Measurements from ENCODE around the gene CCNDBP1.
"Not testable (repeated sequence)": the region's sequence is repeated elsewhere in the genome, so short reads cannot be mapped to it uniquely, and the experiment has no call there.

Gene CCNDBP1

GRCh38 chr15:43168192-43169107 is 16.8 kb upstream of the CCNDBP1 start:
- Histone ChIP-seq H3K9me3 (ENCODE audit: control insufficient read depth, low read length) (no peaks in the 10 kb centered on the region), H3K36me3 (ENCODE audit: control insufficient read depth, insufficient read depth, low read length) (no peaks in the 10 kb centered on the region), H3K27me3 (ENCODE audit: control insufficient read depth, insufficient read depth, low read length, poor library complexity, severe bottlenecking) (no peaks in the 10 kb centered on the region), H3K27ac (ENCODE audit: insufficient read depth, low read depth, low read length, poor library complexity, severe bottlenecking) (no peak overlapping the region), H3K4me1 (ENCODE audit: control insufficient read depth, insufficient read depth, low read length) (no peaks in the 10 kb centered on the region), H3K4me3 (ENCODE audit: insufficient read depth, low read depth, low read length) (no peak overlapping the region)
- WGBS, 2 experiments, result 83 to 86% methylated on average over 2 of the region's 2 CpGs

DNA sequence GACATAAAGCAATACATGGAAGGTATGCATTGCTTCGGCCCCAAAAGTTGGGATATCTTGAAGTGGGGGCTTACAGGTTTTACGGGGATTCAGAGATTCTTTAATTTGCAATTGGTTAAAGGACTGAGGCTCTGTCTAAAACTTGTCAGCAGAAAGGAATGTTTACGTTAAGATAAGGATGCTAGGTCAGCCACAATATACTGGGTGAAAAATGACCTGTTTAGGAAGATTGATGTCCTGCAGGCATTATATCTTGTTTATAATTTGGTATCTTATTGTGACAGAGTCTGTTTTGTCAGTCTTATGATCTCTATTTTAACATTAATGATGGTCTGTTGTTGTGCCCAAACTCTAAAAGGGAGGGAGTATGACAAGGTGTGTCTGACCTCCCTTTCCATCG is 15.3 kb upstream of the CCNDBP1 start:
- Histone ChIP-seq H3K27ac (ENCODE audit: insufficient read depth, low read depth, low read length, poor library complexity, severe bottlenecking) (no peak overlapping the region), H3K36me3 (ENCODE audit: control insufficient read depth, insufficient read depth, low read length) (no peaks in the 10 kb centered on the region), H3K4me3 (ENCODE audit: insufficient read depth, low read depth, low read length) (no peak overlapping the region), H3K4me1 (ENCODE audit: control insufficient read depth, insufficient read depth, low read length) (no peaks in the 10 kb centered on the region), H3K9me3 (ENCODE audit: control insufficient read depth, low read length) (no peaks in the 10 kb centered on the region), H3K27me3 (ENCODE audit: control insufficient read depth, insufficient read depth, low read length, poor library complexity, severe bottlenecking) (no peaks in the 10 kb centered on the region)
- 90 to 93% methylated on average over 4 of the region's 4 CpGs for WGBS, 2 experiments

DNA sequence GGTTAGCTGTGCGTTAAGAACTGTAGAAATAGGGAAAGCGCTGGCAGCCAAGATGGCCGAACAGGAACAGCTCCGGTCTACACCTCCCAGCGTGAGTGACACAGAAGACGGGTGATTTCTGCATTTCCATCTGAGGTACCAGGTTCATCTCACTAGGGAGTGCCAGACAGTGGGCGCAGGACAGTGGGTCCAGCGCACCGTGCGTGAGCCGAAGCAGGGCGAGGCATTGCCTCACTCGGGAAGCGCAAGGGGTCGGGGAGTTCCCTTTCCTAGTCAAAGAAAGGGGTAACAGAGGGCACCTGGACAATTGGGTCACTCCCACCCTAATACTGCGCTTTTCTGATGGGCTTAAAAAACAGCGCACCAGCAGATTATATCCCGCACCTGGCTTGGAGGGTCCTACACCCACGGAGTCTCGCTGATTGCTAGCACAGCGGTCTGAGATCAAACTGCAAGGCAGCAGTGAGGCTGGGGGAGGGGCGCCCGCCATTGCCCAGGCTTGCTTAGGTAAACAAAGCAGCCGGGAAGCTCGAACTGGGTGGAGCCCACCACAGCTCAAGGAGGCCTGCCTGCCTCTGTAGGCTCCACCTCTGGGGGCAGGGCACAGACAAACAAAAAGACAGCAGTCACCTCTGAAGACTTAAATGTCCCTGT is 9.4 kb upstream of the CCNDBP1 start:
- not testable (repeated sequence) for H3K4me3 ChIP-seq (ENCODE audit: insufficient read depth, low read depth, low read length); H3K27me3 ChIP-seq (ENCODE audit: control insufficient read depth, insufficient read depth, low read length, poor library complexity, severe bottlenecking); H3K4me1 ChIP-seq (ENCODE audit: control insufficient read depth, insufficient read depth, low read length); H3K27ac ChIP-seq (ENCODE audit: insufficient read depth, low read depth, low read length, poor library complexity, severe bottlenecking); H3K9me3 ChIP-seq (ENCODE audit: control insufficient read depth, low read length); H3K36me3 ChIP-seq (ENCODE audit: control insufficient read depth, insufficient read depth, low read length)
- WGBS, 2 experiments, result 94 to 96% methylated on average over 21 to 22 of the region's 25 CpGs

GRCh38 chr15:43177147-43177546 is 8.1 kb upstream of the CCNDBP1 start:
- WGBS, 2 experiments, result 80 to 92% methylated on average over 1 of the region's 2 CpGs
- H3K4me3 ChIP-seq (ENCODE audit: insufficient read depth, low read depth, low read length); H3K27me3 ChIP-seq (ENCODE audit: control insufficient read depth, insufficient read depth, low read length, poor library complexity, severe bottlenecking); H3K36me3 ChIP-seq (ENCODE audit: control insufficient read depth, insufficient read depth, low read length); H3K4me1 ChIP-seq (ENCODE audit: control insufficient read depth, insufficient read depth, low read length); H3K9me3 ChIP-seq (ENCODE audit: control insufficient read depth, low read length); H3K27ac ChIP-seq (ENCODE audit: insufficient read depth, low read depth, low read length, poor library complexity, severe bottlenecking): not testable (repeated sequence)

- H3K27me3 ChIP-seq (ENCODE audit: control insufficient read depth, insufficient read depth, low read length, poor library complexity, severe bottlenecking), result no peaks in the 10 kb centered on the region
- H3K4me1 ChIP-seq (ENCODE audit: control insufficient read depth, insufficient read depth, low read length), result no peaks in the 10 kb centered on the region
- H3K27ac ChIP-seq (ENCODE audit: insufficient read depth, low read depth, low read length, poor library complexity, severe bottlenecking), result no peak overlapping the region
- no peak overlapping the region for H3K4me3 ChIP-seq (ENCODE audit: insufficient read depth, low read depth, low read length)
- 89 to 90% methylated on average over 3 of the region's 3 CpGs for WGBS, 2 experiments
- H3K36me3 ChIP-seq (ENCODE audit: control insufficient read depth, insufficient read depth, low read length), result no peaks in the 10 kb centered on the region
- H3K9me3 ChIP-seq (ENCODE audit: control insufficient read depth, low read length), result no peaks in the 10 kb centered on the region
Observed at GRCh38 chr15:43183270-43183669, 1.9 kb upstream of the CCNDBP1 start.

DNA sequence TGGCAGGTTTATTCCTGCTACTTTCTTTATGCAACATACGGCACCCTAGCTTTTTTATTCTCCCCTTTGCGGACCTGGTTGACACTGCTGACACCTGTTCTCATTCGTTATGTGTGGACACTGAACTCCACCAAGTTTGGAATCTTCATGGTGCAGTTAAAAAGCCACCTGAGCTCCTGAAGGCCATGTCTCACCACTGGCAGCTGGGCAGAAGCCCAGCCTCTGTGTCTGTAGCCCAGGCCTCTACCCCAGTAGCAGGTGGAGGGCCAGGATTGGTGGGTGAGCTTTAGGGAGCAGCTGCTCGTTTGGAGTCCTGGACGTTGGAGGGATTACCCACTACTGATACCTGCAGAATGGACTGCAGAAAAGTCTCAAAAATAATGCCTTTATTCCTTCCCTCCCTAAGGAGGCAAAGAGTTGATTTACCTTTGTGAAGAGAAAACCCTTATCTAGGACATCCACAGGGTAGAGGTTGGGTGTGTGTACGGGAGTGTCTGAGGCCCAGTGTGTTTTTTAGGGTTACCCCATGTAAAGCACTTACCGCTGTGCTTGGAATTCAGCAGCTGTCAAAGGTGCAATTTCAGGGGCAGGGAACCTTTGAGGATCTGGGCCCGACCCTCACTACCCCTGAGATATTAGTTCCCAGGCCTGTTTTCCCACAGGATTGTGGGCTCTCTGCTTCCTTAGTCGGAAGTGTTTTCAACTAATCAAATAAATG is 637 bp upstream of the CCNDBP1 start:
- 55 to 57% methylated on average over 9 of the region's 9 CpGs for WGBS, 2 experiments
- Histone ChIP-seq H3K36me3 (ENCODE audit: control insufficient read depth, insufficient read depth, low read length) (no peaks in the 10 kb centered on the region), H3K9me3 (ENCODE audit: control insufficient read depth, low read length) (no peaks in the 10 kb centered on the region), H3K4me1 (ENCODE audit: control insufficient read depth, insufficient read depth, low read length) (no peaks in the 10 kb centered on the region), H3K27ac (ENCODE audit: insufficient read depth, low read depth, low read length, poor library complexity, severe bottlenecking) (no peak overlapping the region), H3K27me3 (ENCODE audit: control insufficient read depth, insufficient read depth, low read length, poor library complexity, severe bottlenecking) (no peaks in the 10 kb centered on the region), H3K4me3 (ENCODE audit: insufficient read depth, low read depth, low read length) (peak overlapping the region; percentile 47)

- H3K4me3 ChIP-seq (ENCODE audit: insufficient read depth, low read depth, low read length), result peak overlapping the region; percentile 47
- no peaks in the 10 kb centered on the region for H3K4me1 ChIP-seq (ENCODE audit: control insufficient read depth, insufficient read depth, low read length)
- H3K27ac ChIP-seq (ENCODE audit: insufficient read depth, low read depth, low read length, poor library complexity, severe bottlenecking), result no peak overlapping the region
- H3K27me3 ChIP-seq (ENCODE audit: control insufficient read depth, insufficient read depth, low read length, poor library complexity, severe bottlenecking), result no peaks in the 10 kb centered on the region
- 5 to 6% methylated on average over 13 of the region's 13 CpGs for WGBS, 2 experiments
- peaks cover 11% of the 10 kb centered on the region for H3K36me3 ChIP-seq (ENCODE audit: control insufficient read depth, insufficient read depth, low read length)
- H3K9me3 ChIP-seq (ENCODE audit: control insufficient read depth, low read length), result no peaks in the 10 kb centered on the region
Observed at GRCh38 chr15:43186003-43186353, 775 bp downstream of the CCNDBP1 start.

- Histone ChIP-seq H3K4me3 (ENCODE audit: insufficient read depth, low read depth, low read length) (no peak overlapping the region), H3K9me3 (ENCODE audit: control insufficient read depth, low read length) (no peaks in the 10 kb centered on the region), H3K27me3 (ENCODE audit: control insufficient read depth, insufficient read depth, low read length, poor library complexity, severe bottlenecking) (no peaks in the 10 kb centered on the region), H3K27ac (ENCODE audit: insufficient read depth, low read depth, low read length, poor library complexity, severe bottlenecking) (no peak overlapping the region), H3K4me1 (ENCODE audit: control insufficient read depth, insufficient read depth, low read length) (no peaks in the 10 kb centered on the region), H3K36me3 (ENCODE audit: control insufficient read depth, insufficient read depth, low read length) (peaks cover 21% of the 10 kb centered on the region)
- 75 to 87% methylated on average over 2 of the region's 2 CpGs for WGBS, 2 experiments
Observed at GRCh38 chr15:43187544-43188155, 2.4 kb downstream of the CCNDBP1 start.

DNA sequence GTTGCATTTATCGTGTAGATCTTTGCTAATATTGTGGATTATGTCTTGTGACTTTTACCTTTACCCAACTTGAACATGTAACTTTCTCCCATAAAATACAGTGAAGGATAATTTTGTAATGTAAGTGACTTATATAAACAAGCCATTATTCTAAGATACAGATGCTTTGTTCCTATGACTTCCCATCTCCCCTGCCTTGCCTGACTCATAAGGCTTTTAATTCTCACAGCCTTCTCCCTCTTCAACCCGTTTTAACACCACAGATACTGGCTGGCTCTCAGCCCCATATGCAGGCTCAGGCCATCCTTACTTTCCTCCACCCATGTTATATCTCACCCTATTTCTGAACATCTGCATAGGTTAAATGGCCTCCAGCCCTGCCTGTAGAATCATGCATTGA is 4.1 kb downstream of the CCNDBP1 start:
- Histone ChIP-seq H3K4me1 (ENCODE audit: control insufficient read depth, insufficient read depth, low read length) (no peaks in the 10 kb centered on the region), H3K4me3 (ENCODE audit: insufficient read depth, low read depth, low read length) (no peak overlapping the region), H3K36me3 (ENCODE audit: control insufficient read depth, insufficient read depth, low read length) (peaks cover 25% of the 10 kb centered on the region), H3K9me3 (ENCODE audit: control insufficient read depth, low read length) (no peaks in the 10 kb centered on the region), H3K27me3 (ENCODE audit: control insufficient read depth, insufficient read depth, low read length, poor library complexity, severe bottlenecking) (no peaks in the 10 kb centered on the region), H3K27ac (ENCODE audit: insufficient read depth, low read depth, low read length, poor library complexity, severe bottlenecking) (no peak overlapping the region)
- WGBS, 2 experiments, result 85 to 90% methylated on average over 1 of the region's 2 CpGs

GRCh38 chr15:43190178-43190577 is 5.0 kb downstream of the CCNDBP1 start:
- H3K9me3 ChIP-seq (ENCODE audit: control insufficient read depth, low read length), result no peaks in the 10 kb centered on the region
- peaks cover 25% of the 10 kb centered on the region for H3K36me3 ChIP-seq (ENCODE audit: control insufficient read depth, insufficient read depth, low read length)
- H3K4me3 ChIP-seq (ENCODE audit: insufficient read depth, low read depth, low read length), result no peak overlapping the region
- no peaks in the 10 kb centered on the region for H3K4me1 ChIP-seq (ENCODE audit: control insufficient read depth, insufficient read depth, low read length)
- no peak overlapping the region for H3K27ac ChIP-seq (ENCODE audit: insufficient read depth, low read depth, low read length, poor library complexity, severe bottlenecking)
- 94 to 100% methylated on average over 1 of the region's 1 CpG for WGBS, 2 experiments
- no peaks in the 10 kb centered on the region for H3K27me3 ChIP-seq (ENCODE audit: control insufficient read depth, insufficient read depth, low read length, poor library complexity, severe bottlenecking)
